Measurements from ENCODE around the gene TBC1D8. TPM values are rescaled to one million over a fixed set of nuclear protein-coding genes. Genes with fewer than 3 reads are reported as not detected.

Gene TBC1D8
- total and polyA plus RNA-seq, 2 of the 8 experiments (the other 6 are each of a cell fraction or from before 2014, with no cell fraction given): 20.8 to 21.8 TPM

DNA sequence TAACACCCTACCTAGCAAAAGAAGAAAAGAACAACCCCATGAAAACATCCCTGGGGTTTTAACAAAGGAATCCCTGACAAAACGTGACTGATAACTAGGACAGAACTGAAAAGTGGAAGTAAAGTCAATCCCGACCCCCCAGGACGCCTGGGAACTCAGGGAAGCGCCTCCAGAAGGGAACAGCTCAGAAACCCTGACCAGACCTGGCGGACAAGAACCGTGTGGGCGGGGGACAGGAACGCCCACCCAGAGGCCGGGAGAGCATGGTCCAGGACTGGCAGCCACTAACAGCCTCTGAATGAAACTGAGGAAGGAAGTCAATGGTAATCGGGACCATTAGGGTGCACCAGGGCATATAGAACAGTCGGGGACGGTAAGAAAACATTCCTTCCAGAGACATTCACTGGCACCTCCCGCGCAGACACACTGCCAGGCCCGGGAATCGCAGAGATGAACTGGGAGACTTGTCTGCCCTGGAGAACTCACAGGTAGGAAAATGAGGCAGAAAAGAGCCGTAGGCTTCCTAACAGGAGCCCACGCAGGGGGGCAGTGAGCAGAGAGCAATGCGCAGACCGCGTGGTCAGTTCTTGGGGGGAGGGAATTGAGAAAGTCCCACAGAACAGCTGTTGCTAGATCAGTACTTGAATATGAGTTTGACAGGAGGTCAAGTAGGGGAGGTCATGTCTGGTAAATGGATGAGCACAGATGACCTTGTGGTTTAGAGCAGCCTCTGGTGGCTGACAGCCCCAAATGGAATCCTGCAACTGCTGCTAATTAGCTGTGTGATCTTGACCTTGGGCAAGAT lies 1.3 kb upstream of the TBC1D8 start (continued):
- TF ChIP-seq, protein P1, sequence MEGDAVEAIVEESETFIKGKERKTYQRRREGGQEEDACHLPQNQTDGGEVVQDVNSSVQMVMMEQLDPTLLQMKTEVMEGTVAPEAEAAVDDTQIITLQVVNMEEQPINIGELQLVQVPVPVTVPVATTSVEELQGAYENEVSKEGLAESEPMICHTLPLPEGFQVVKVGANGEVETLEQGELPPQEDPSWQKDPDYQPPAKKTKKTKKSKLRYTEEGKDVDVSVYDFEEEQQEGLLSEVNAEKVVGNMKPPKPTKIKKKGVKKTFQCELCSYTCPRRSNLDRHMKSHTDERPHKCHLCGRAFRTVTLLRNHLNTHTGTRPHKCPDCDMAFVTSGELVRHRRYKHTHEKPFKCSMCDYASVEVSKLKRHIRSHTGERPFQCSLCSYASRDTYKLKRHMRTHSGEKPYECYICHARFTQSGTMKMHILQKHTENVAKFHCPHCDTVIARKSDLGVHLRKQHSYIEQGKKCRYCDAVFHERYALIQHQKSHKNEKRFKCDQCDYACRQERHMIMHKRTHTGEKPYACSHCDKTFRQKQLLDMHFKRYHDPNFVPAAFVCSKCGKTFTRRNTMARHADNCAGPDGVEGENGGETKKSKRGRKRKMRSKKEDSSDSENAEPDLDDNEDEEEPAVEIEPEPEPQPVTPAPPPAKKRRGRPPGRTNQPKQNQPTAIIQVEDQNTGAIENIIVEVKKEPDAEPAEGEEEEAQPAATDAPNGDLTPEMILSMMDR (IDR thresholded peaks at IDR 0.05; ENCODE audit: control extremely low read depth in 1 of 3, insufficient read depth in 1 of 3, low read depth in 1 of 3, low read length in 3 of 3): peak; percentile 75 to 93 (median 84)
- no peak for TF ChIP-seq RNF2 (IDR thresholded peaks at IDR 0.05; ENCODE audit: borderline replicate concordance, low read depth, low read length, missing control alignments, poor library complexity, severe bottlenecking)
- TF ChIP-seq YY1 (IDR thresholded peaks at IDR 0.05; ENCODE audit: low read depth, low read length): no peak
